Activated T-helper 1 cell treated with Interleukin-2 at 50 U/mL for 16 hours (primary cell): Measurements from ENCODE around the gene ZACN.

Experiments used
- DNase-seq: peaks from one replicate; pipeline ENCODE4 v3.0.0-alpha.2; 2020; ENCODE audit warnings: low read depth

The ZACN gene

DNA sequence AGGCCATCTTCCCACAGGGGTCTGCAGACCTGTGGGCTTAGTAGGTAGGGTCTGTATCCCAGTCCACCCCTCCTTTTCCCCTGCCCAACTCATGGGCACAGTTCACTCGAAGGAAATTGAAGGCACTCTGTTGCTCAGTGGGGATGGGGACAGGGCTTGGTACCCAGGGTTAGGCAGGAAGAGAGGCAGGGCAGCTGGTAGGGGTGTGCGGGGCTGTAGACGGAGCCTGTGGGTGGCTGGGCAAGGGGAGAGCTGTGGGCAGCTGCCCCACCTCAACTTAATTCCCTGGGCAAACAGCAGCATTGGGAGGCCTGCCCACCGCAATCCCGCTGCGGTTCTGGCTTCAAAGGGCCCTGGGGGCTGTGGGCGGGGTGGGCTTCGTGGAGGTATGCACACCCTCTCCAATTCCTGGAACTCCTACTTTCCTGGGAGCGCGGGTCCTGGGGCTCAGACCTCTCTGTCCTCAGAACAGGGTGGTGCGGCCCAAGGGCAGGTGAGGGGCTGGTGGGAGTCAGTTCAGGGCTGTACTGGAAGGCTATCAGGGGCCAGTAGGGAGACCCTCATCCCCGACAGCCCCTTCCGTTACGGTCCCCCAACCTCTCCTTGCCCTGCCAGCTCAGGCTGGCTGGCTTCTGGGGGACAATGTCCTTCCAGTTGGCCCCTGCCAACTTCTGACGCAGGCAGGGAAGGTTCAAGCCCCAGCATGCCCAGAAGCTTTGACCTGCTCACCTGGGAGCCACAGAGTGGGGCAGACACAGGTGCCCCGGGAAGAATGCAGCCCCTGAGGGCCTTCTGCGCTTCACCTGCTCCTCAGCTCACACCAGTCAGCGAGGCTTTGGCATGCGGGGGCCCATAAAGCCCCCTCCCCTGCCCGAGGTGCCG is 53.0 kb downstream of the ZACN start:
- DNase-seq = no peak
